HCT116 (cell line): ENCODE data around the gene ZDHHC3. TPM values are rescaled to one million over a fixed set of nuclear protein-coding genes. Genes with fewer than 3 reads are reported as not detected.

Source experiments
- ATAC-seq: fragments of 200-7000 bp; cut with Tn5 transposase; 2 replicates; pipeline ENCODE4 v1.9.1; 2020; ENCODE audit warnings: mild to moderate bottlenecking, moderate library complexity
- Bru-seq: library from RNA; stranded (reverse); fragments of 400-500 nt; gene quantifications from one replicate; lab custom pipeline; 2021; lab: Mats Ljungman, UMichigan
- BruChase-seq, 2 experiments: library from RNA; stranded (reverse); fragments of 400-500 nt; gene quantifications; one replicate each; lab custom pipeline; 2021; lab: Mats Ljungman, UMichigan
- BruUV-seq: library from RNA; stranded (reverse); fragments of 400-500 nt; replicated peaks from 2 replicates; lab custom pipeline; 2021; lab: Mats Ljungman, UMichigan
- CTCF ChIA-PET: fragments of 300-600 bp; sonication (Branson Sonifier 250); formaldehyde crosslinking; loops from one replicate; lab custom pipeline; 2021; ENCODE audit warnings: antibody characterized with exemption; lab: Charles Lee
- POLR2A ChIA-PET: fragments of 300-600, 350-600 bp; sonication (Branson Sonifier 250); formaldehyde crosslinking; loops from one replicate; lab custom pipeline; 2021; ENCODE audit warnings: antibody characterized with exemption; lab: Charles Lee
- RAD21 ChIA-PET, 2 experiments: fragments of 300-600 bp; sonication (Branson Sonifier 250); formaldehyde crosslinking; loops; one replicate each; lab custom pipeline; 2023; ENCODE audit warnings: low total read pairs in 2 of 2; ENCODE audit not compliant: uncharacterized antibody in 2 of 2, unreplicated experiment in 2 of 2, low non-redundant PET in 1 of 2; lab: Charles Lee
- DNase-seq: peaks from one replicate; pipeline ENCODE4 v3.0.0-alpha.2; 2010; ENCODE audit warnings: low read depth, low spot score
- H2AFZ ChIP-seq: fragments of 200-600 bp; shearing (Covaris generic), sonication (generic); 2 replicates; pipeline ENCODE4 v1.6.1; 2017; ENCODE audit warnings: low read depth, mixed run types, mixed read lengths, antibody characterized with exemption, low read length; ENCODE audit not compliant: poor library complexity, severe bottlenecking
- H3K27ac ChIP-seq: 2 replicates; pipeline ENCODE4 v1.5.1; 2012; ENCODE audit warnings: low read depth, low read length
- H3K27me3 ChIP-seq: fragments of 200-600 bp; sonication (generic); 2 replicates; pipeline ENCODE4 v1.6.1; 2016; ENCODE audit warnings: mixed run types, low read length, mixed read lengths; ENCODE audit not compliant: insufficient read depth
- H3K36me3 ChIP-seq, 2 experiments: fragments of 200-500 bp in 1 of 2; fragments of 200-600 bp in 1 of 2; sonication (Bioruptor generic) in 1 of 2; sonication (generic) in 1 of 2; 2 replicates each; pipeline versions ENCODE4 v1.5.1 to v1.6.1; 2014 to 2016; ENCODE audit warnings: low read length in 2 of 2, inconsistent platforms in 1 of 2, mixed read lengths in 1 of 2, mixed run types in 1 of 2; ENCODE audit not compliant: insufficient read depth in 2 of 2, control insufficient read depth in 1 of 2
- H3K4me1 ChIP-seq, 2 experiments: fragments of 200-600 bp in 1 of 2; sonication (generic) in 1 of 2; 2 replicates each; pipeline versions ENCODE4 v1.5.1 to v1.6.1; 2012 to 2017; ENCODE audit warnings: low read length in 2 of 2, inconsistent platforms in 1 of 2, mild to moderate bottlenecking in 1 of 2, mixed read lengths in 1 of 2, mixed run types in 1 of 2, moderate library complexity in 1 of 2; ENCODE audit not compliant: insufficient read depth in 2 of 2, control insufficient read depth in 1 of 2
- H3K4me2 ChIP-seq: fragments of 200-600 bp; sonication (generic); 2 replicates; pipeline ENCODE4 v1.6.1; 2017; ENCODE audit warnings: mixed run types, low read length, mixed read lengths
- H3K4me3 ChIP-seq, 2 experiments: fragments of 200-600 bp in 1 of 2; sonication (generic) in 1 of 2; replicated peaks in 1 of 2; 2 replicates each; pipeline ENCODE4 v1.5.1; 2011 to 2016; ENCODE audit warnings: low read length in 2 of 2, control low read depth in 1 of 2, low read depth in 1 of 2, mild to moderate bottlenecking in 1 of 2, mixed read lengths in 1 of 2, mixed run types in 1 of 2
- H3K79me2 ChIP-seq: fragments of 200-600 bp; sonication (generic); 2 replicates; pipeline ENCODE4 v1.6.1; 2017; ENCODE audit warnings: mild to moderate bottlenecking, mixed run types, low read length, moderate library complexity, mixed read lengths; ENCODE audit not compliant: insufficient read depth
- H3K9ac ChIP-seq: fragments of 200-600 bp; sonication (generic); 2 replicates; pipeline ENCODE4 v1.6.1; 2016; ENCODE audit warnings: low read length, mixed read lengths
- H3K9me2 ChIP-seq: fragments of 200-600 bp; sonication (generic), shearing (Covaris generic); 2 replicates; pipeline ENCODE4 v1.6.1; 2017; ENCODE audit warnings: mixed run types, mild to moderate bottlenecking, moderate library complexity; ENCODE audit not compliant: insufficient read depth
- H3K9me3 ChIP-seq, 2 experiments: fragments of 200-500 bp in 1 of 2; fragments of 200-600 bp in 1 of 2; sonication (Bioruptor generic) in 1 of 2; sonication (generic) in 1 of 2; 2 replicates each; pipeline ENCODE4 v1.6.1; 2014 to 2017; ENCODE audit warnings: low read length in 2 of 2, mixed read lengths in 2 of 2, inconsistent platforms in 1 of 2, low read depth in 1 of 2, mild to moderate bottlenecking in 1 of 2, mixed run types in 1 of 2, moderate library complexity in 1 of 2; ENCODE audit not compliant: control insufficient read depth in 1 of 2, insufficient read depth in 1 of 2
- H4K20me1 ChIP-seq: fragments of 200-600 bp; sonication (generic), shearing (Covaris generic); 2 replicates; pipeline ENCODE4 v1.6.1; 2017; ENCODE audit warnings: mixed run types, mild to moderate bottlenecking, moderate library complexity; ENCODE audit not compliant: insufficient read depth
- CEBPB ChIP-seq: IDR thresholded peaks from 2 replicates; pipeline ENCODE4 v1.6.1; 2012; ENCODE audit warnings: low read depth
- EZH2 ChIP-seq: fragments of 200-600 bp; sonication (generic); IDR thresholded peaks from 2 replicates; pipeline ENCODE4 v1.6.1; 2017; ENCODE audit warnings: antibody characterized with exemption, mixed run types
- EZH2phosphoT487 ChIP-seq: fragments of 200-600 bp; IDR thresholded peaks from 2 replicates; pipeline ENCODE4 v1.6.1; 2018; ENCODE audit warnings: antibody characterized with exemption, borderline replicate concordance
- JUND ChIP-seq: IDR thresholded peaks from 2 replicates; pipeline ENCODE4 v1.6.1; 2012
- MAX ChIP-seq: IDR thresholded peaks from 2 replicates; pipeline ENCODE4 v1.6.1; 2012
- POLR2A ChIP-seq: IDR thresholded peaks from 2 replicates; pipeline ENCODE4 v1.7.0; 2011; ENCODE audit warnings: borderline replicate concordance; ENCODE audit not compliant: insufficient read depth, insufficient read length; ENCODE audit errors: extremely low read depth
- POLR2AphosphoS5 ChIP-seq: IDR thresholded peaks from 2 replicates; pipeline ENCODE4 v1.6.1; 2011; ENCODE audit warnings: mild to moderate bottlenecking, low read depth, low read length, moderate library complexity
- SRF ChIP-seq: IDR thresholded peaks from 2 replicates; pipeline ENCODE4 v1.6.1; 2012; ENCODE audit warnings: low read depth
- YY1 ChIP-seq: IDR thresholded peaks from 2 replicates; pipeline ENCODE4 v1.6.1; 2011; ENCODE audit warnings: low read length, low read depth, moderate library complexity, mild to moderate bottlenecking; ENCODE audit not compliant: insufficient replicate concordance; ENCODE audit errors: extremely low read depth
- ZFX ChIP-seq: fragments of 450-650 bp; IDR thresholded peaks from 2 replicates; pipeline ENCODE4 v1.6.1; 2017
- intact Hi-C: fragments of 100-400 bp; cut with micrococcal nuclease; formaldehyde crosslinking; loops from 2 replicates; pipeline ENCODE4 v1.10.0; 2022
- long read RNA-seq: library from polyadenylated mRNA; unstranded; transcript quantifications from one replicate; pipeline ENCODE4 v2.0.0, GENCODE V29; 2021; ENCODE audit not compliant: unreplicated experiment
- polyA plus RNA-seq: library from polyadenylated mRNA; unstranded; fragments of >200 nt; gene quantifications from 2 replicates; pipeline ENCODE4 v1.2.1, GENCODE V29; 2012; ENCODE audit warnings: missing spikeins
- total RNA-seq: library from RNA; stranded (reverse); gene quantifications from one replicate; pipeline ENCODE4 v1.2.1, GENCODE V29; 2021; ENCODE audit not compliant: unreplicated experiment

The ZDHHC3 gene
- total RNA-seq = 61.1 TPM
- 63.4 and 73.1 TPM in 2 replicates for polyA plus RNA-seq
- percentile 78 among the genes with signal in this experiment for Bru-seq, nascent RNA
- percentile 79 among the genes with signal in this experiment for BruChase-seq, experiment 1, labeled RNA remaining after a 6-hour chase
- BruChase-seq, experiment 2, labeled RNA remaining after a 2-hour chase = percentile 74 among the genes with signal in this experiment
- long read RNA-seq, transcript ZDHHC3-201 (8 exons, 3,101 nt) = minor isoform, 5 of 80 reads
- long read RNA-seq, transcript ZDHHC3-205 (7 exons, 2,687 nt) = major isoform, 50 of 80 reads
- long read RNA-seq, partial matches to known transcripts = 5 of 80 reads
- long read RNA-seq, other reads (novel, unspliced or antisense) = 20 of 80 reads

- Histone ChIP-seq H3K27me3 (no peaks in the 10 kb centered on the region), H3K9ac (peak within 1 kb of the TSS; percentile 97), H4K20me1 (no peaks in the 10 kb centered on the region), H3K9me3 (no peaks in the 10 kb centered on the region), H3K27ac (peak within 1 kb of the TSS; percentile 66), H3K9me2 (no peaks in the 10 kb centered on the region), H3K4me1 (peaks cover 12 to 30% of the 10 kb centered on the region in 2 experiments; a peak in 3 of 4 replicates), H3K79me2 (peaks cover 96% of the 10 kb centered on the region), H3K4me3 (peak within 1 kb of the TSS; percentile 90 to 94), H3K4me2 (peak within 1 kb of the TSS; percentile 81), H3K36me3 (0 out of 4 replicates have a peak, but pooled peaks cover 0 to 2% of the 10 kb centered on the region in 2 experiments), H2AFZ (no peak within 1 kb of the TSS)
- BruUV-seq = no TSS peak
- ChIA-PET RAD21 (no interaction called here), CTCF (interaction anchor here (0.9 to 1.1 kb wide), 2 partner anchors 16 kb away, joined by 3 read pairs; no protein-coding TSS in a partner anchor), POLR2A (interaction anchor here (0.6 to 2.0 kb wide), 5 partner anchors 9 to 750 kb away, joined by 4 to 9 read pairs (median 4); partner anchors contain the start of genes KIAA1143 and KIF15)
- intact Hi-C loops = no loop called here
- TF ChIP-seq EZH2phosphoT487 (no peak), CEBPB (no peak), SRF (peak; percentile 65; the same call in 1 of the 2 replicates), MAX (peak; percentile 88), ZFX (peak; percentile 61), EZH2 (no peak), JUND (no peak), YY1 (peak; percentile 92), POLR2A (peak; percentile 86), POLR2AphosphoS5 (peak; percentile 84)
- DNase-seq = peak; percentile 56
- ATAC-seq = peak; percentile 80
Measured at GRCh38 chr3:44976002-44976815, at the start of gene ZDHHC3, which contains the start of gene EXOSC7. Gene ZDHHC3 (minus strand): TSS chr3:44976174. CDS start chr3:44959436, 16,738 bp downstream. Gene EXOSC7 (plus strand): TSS chr3:44976244. CDS start chr3:44976278, 34 bp downstream.
